NCI-H460 (cell line): ENCODE data around the gene CFAP221. TPM values are rescaled to one million over a fixed set of nuclear protein-coding genes. Genes with fewer than 3 reads are reported as not detected.

Experiments used
- DNase-seq: peaks from one replicate; pipeline ENCODE4 v3.0.0-alpha.2; 2016; ENCODE audit warnings: low read depth; ENCODE audit errors: extremely low read depth
- total RNA-seq: library from RNA; depleted of rRNA; stranded (reverse); fragments of >200 nt; shearing (Covaris generic); gene quantifications from 2 replicates; pipeline ENCODE4 v1.2.3, GENCODE V29; 2014

The CFAP221 gene
- total RNA-seq, 1 experiment from 2014 or later: not detected

- DNase-seq: no peak
Observed at GRCh38 chr2:119536211-119536610, 8.0 kb upstream of the CFAP221 start.

DNA sequence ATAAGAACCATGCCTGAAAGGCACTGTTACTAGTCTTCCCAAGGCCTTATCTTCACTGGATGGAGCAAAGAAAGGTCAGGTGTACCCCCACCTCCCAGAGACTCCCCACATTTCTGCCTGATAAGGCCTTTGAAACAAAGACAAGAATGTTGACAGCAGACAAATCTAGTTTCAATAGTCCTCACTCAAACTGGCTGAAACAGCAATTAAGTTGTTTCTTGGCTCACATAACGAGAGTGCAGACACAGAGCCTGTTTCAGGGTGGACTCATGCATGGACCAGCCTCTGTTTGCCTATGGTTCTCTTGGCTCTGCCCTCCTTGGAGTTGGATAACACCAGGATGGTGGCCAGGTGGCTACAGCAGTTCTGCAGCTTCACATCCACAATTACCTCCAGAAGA is 7.5 kb upstream of the CFAP221 start:
- no peak for DNase-seq

DNA sequence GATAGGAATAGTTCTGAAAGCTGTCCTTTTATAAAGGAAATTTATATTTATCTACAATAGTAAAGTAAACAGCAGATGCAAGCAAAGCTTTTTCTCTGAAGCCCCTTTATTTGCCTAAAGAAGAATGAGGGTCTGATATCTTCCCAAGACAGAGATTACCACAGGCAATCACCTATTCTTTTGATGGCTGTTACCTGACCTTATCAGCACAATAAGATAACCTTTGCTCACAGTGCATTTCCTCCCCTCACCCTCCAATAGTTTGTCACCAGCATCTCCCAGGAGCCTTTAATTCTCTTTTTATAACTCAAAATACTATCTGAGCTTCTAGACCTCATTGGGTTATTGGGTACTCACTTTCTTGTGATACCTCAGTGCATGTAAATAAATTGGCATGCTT is 6.5 kb upstream of the CFAP221 start:
- DNase-seq: no peak

- DNase-seq: no peak
Observed at GRCh38 chr2:119541476-119541875, 2.8 kb upstream of the CFAP221 start.

DNA sequence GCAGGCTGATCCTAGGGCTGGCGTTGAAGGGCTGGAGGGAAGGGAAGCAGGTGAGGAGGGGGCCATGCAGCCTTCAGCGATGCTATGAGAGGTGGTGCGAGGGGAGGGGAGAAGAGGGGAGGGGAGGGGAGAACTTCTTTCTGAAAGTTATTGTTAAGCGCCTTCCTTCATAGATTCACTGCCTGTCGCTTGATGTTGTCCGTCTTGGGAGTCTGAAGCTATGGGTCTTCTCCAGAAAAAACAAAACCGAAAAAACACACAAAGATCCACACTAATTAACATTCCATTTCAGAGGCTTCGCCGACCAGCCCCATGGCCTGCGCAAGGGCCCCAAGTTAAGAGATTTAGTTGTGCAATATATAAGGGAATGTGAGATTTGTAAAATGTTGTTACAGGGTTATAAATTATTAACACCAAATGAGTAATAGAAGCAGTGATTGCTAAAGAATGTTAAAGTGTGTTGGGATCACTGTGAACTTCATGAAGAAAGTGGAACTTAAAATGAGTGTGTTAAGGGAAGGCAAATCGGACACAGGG is 758 bp downstream of the CFAP221 start:
- DNase-seq: no peak

DNA sequence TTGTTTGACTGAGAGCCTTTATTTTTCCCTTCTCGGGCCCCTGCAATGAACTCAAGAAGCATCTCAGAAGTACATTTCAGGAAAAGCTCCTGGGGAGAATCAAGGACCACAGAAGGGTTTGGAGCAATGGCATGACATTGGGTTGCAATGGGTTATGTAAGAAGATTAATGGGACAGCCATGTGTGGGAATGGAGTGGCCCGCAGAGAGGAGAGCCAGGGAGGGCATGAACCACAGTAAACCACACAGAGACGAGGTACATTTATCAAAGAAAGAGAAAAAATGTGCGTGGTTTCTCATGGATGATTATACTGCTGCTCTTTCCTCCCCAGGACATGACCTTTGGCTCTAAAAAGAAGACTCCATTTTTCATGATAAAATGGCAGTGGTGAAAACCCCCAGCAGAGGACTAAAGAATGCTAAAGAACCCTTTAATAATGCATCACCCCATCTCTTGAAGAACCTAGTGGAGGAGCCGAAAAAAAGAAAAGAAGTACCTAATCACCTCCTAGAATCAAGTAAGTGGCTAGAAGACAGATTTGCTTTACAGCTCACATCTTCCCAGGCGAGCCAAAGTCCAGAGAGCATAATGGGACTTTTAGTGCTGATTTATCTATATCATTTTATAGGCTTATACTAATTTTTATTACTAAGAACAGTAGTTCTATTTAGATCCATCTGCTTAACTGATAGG is 1.7 kb downstream of the CFAP221 start:
- no peak for DNase-seq

DNA sequence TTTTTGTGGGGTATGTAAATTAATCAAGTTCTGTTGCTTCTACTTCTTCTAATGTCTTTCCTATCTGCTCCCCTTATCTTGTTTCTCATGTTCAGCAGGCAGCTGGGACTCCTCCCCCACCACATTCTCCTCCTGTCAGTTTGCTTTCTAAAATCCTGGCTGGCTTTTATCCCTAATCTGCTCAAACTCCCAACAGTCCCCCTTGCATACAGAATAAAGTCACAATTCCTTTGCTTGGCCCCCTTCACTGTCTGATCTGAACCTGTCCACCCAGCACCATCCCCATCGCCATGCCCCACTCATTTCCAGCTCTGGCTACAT is 2.2 kb downstream of the CFAP221 start:
- no peak for DNase-seq

DNA sequence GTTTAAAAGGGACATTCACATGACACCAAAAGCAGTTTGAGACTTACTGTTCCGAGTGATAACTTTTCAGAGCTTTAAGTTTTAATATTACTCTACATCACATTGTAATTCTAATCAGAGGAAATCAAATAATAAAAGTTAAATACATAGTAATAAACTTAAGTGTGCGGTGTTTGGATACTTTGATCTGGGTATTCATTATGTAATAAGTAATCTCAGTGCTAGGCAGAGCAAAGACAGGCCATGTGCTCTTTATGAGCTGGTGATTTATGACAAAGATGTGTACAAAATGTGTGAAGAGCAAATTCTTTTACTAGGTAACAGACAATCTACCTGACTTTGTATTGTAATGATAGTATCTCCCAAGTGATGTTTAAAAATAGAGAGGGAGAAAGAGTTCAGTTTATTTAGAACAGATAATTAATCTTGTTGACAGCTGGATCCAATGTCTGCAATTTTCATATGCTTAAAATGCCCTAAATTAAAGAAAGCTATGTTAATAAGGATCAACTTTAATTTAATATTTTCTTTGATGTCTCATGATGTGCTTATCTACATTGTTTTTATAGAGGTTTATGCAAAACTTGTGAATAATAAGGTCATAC is 4.4 kb downstream of the CFAP221 start:
- no peak for DNase-seq

DNA sequence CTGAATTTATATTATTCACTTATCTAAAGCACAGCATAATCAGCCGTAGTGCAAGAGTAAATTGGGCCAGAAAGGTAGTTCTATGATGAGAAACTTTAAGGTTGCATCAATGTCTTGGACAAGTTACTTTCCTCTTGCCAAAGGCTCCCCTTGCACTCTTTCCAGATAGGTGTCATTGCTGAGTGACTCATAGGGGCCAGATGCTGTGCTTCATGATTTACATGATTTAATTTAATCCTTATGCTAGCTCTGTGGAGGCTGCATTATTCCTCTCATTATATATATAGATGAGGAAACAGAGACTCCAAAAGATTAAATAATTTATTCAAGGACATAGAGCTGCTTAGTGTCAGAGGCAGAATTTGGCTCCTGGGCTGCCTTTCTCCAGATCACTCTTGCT is 5.0 kb downstream of the CFAP221 start:
- DNase-seq: no peak

DNA sequence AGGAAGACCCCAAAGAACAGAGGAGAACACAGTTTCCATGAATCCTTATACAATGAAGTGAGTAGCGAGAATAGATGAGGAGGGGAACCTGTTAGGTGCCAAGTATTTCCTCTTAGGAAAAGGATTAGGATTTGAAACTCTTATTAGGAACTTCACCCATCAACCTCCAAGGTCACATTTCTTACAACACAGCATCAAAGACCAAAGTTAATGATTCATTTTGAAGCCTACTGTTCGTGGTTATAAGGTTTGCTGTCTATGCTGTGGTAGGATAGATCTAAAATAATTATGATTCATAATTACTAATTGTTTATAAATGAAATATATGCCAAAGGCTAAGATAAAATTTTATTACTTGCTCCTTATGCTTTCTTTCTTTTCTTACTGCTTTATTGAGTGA is 6.1 kb downstream of the CFAP221 start:
- no peak for DNase-seq

GRCh38 chr2:119550856-119551255 is 6.6 kb downstream of the CFAP221 start:
- no peak for DNase-seq

GRCh38 chr2:119552902-119553301 is 8.7 kb downstream of the CFAP221 start:
- no peak for DNase-seq

DNA sequence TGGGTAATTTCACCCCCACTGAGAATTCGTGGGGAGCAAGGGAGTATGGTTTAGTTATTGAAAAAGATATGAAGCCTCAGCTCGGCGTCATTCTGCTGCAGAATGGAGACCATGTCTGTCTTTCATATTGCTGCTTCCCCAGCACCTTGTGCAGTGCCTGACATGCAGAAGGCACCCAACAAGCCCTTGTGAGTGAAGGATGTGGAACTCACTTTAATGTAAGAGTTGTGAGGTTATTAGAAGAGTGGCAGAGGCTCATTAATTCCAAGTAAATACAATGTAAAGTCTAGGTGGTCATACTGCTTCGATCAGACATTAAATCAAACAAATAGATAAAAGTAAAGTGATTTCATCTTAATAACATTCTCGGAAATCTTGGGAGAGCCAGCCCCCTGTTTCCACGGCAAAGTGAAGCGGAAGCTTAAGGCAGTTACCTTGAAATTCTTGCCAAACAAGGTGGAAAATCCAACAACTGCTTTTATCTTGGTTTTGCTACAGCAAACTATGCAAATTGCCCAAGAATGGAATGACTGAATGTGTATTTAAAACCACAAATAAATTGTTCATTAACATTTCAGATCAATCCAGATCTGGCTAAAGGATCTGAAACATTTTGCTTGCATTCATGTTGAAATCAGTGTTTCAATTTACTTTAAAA is 9.6 kb downstream of the CFAP221 start:
- no peak for DNase-seq

- DNase-seq: no peak
Observed at GRCh38 chr2:119565481-119565880, 21.2 kb downstream of the CFAP221 start.

GRCh38 chr2:119567292-119567691 is 23.0 kb downstream of the CFAP221 start:
- no peak for DNase-seq

GRCh38 chr2:119574108-119574815 is 30.0 kb downstream of the CFAP221 start:
- no peak for DNase-seq

- DNase-seq: no peak
Observed at GRCh38 chr2:119574864-119575263, 30.6 kb downstream of the CFAP221 start.

- no peak for DNase-seq
Observed at GRCh38 chr2:119575439-119575838, 31.2 kb downstream of the CFAP221 start.

- no peak for DNase-seq
Observed at GRCh38 chr2:119579424-119580295, 35.4 kb downstream of the CFAP221 start.

DNA sequence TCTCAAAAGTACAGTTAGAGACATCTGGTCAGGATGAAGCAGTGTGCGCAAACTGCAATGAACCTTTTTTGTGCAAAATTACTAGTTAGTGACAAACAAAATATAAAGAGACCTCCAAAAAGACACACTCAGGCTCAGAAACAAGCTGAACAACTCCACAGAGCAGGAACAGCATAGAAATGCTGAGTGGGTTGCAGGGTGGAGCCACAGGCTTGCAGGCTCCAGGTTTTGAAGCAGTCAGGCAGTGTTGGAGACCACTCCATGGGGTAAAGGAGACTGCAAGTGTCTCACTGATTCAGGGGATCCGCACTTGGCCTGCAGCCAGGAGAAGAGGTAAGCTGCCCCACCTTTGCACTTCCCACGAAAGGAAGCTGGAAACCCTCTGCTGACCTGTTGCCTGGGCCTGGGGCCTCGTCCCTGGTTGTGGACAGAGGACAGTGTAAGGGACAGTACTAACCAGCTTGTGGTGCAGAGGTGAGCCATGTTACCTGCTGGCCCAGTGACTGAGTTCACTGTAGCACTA is 36.4 kb downstream of the CFAP221 start:
- DNase-seq: no peak
